NOMO-1 treated with DMSO at 0.1 percent for 48 hours (cell line): ENCODE results near the gene SAE1.
A peak's percentile ranks its signal among the peaks of the same experiment; 100 is the strongest.
"Not testable (repeated sequence)": the region's sequence is repeated elsewhere in the genome, so short reads cannot be mapped to it uniquely, and the experiment has no call there.

ENCODE experiments used
- DNase-seq: peaks from one replicate; lab custom pipeline; 2025; ENCODE audit not compliant: unreplicated experiment; lab: John Stamatoyannopoulos, UW

SAE1 gene

GRCh38 chr19:47239152-47239551, 108.5 kb downstream of the SAE1 start:
- DNase-seq: no peak

- DNase-seq: no peak
These were observed 109.1 kb downstream of the SAE1 start for GRCh38 chr19:47239610-47240296.

GRCh38 chr19:47240556-47240955, 109.9 kb downstream of the SAE1 start:
- DNase-seq: no peak

GRCh38 chr19:47240996-47241918, 110.6 kb downstream of the SAE1 start:
- peak; percentile 36 for DNase-seq

- DNase-seq: no peak
These were observed 111.4 kb downstream of the SAE1 start for GRCh38 chr19:47241919-47242577.

- DNase-seq: no peak
These were observed 112.7 kb downstream of the SAE1 start for GRCh38 chr19:47243364-47243775.

GRCh38 chr19:47243776-47244547, 113.3 kb downstream of the SAE1 start:
- DNase-seq: peak; percentile 94

- DNase-seq: peak; percentile 56
These were observed 116.8 kb downstream of the SAE1 start for GRCh38 chr19:47247308-47247990.

- DNase-seq: not testable (repeated sequence)
These were observed 122.4 kb downstream of the SAE1 start for GRCh38 chr19:47253016-47253415.

- DNase-seq: no peak
These were observed 122.8 kb downstream of the SAE1 start for GRCh38 chr19:47253467-47253881.

- DNase-seq: no peak
These were observed 123.3 kb downstream of the SAE1 start for GRCh38 chr19:47253970-47254369.

GRCh38 chr19:47255879-47256692, 125.5 kb downstream of the SAE1 start, which contains the start of gene CCDC9:
CCDC9 (plus strand) TSS chr19:47256525; CDS start chr19:47258401, 1,876 bp downstream.
- DNase-seq: peak; percentile 93

- DNase-seq: peak; percentile 100
These were observed 126.2 kb downstream of the SAE1 start for GRCh38 chr19:47256693-47257410.

GRCh38 chr19:47257411-47258169, 127.0 kb downstream of the SAE1 start:
- peak; percentile 70 for DNase-seq

- DNase-seq: no peak
These were observed 127.8 kb downstream of the SAE1 start for GRCh38 chr19:47258434-47258833.

GRCh38 chr19:47258895-47259555, 128.4 kb downstream of the SAE1 start:
- no peak for DNase-seq
